Activated CD4-positive, alpha-beta T cell treated with anti-CD3 and anti-CD28 coated beads for 24 hours (primary cell): ENCODE data around the gene CHRNG.
"Not testable (repeated sequence)": the region's sequence is repeated elsewhere in the genome, so short reads cannot be mapped to it uniquely, and the experiment has no call there.

Experiments used
- DNase-seq, 2 donors: peaks; one replicate each; pipeline ENCODE4 v3.0.0-alpha.2; 2020; ENCODE audit warnings: low read depth in 2 of 2

Gene CHRNG

DNA sequence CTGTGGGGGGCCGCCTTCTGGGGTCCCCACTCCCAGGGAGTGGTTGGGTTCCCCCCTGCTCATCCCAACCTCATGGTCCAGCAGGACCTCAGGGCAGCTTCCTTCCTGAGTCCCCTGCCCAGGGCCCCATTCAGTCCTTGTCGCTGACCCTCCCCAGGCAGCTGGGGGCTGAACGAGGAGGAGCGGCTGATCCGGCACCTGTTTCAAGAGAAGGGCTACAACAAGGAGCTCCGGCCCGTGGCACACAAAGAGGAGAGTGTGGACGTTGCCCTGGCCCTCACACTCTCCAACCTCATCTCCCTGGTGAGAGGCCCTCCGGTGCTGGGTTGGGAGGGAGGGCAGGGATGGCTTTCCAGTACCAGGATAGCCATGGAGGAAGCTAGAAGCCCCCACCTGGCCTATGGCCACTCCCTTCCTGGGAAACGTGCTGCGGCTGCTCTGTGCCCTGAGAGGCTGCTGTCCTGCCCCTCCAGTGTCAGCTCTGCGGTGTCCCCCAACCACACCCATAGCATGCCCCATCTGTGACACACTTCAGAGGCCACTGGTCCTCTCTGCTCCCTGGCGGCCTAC lies 13.0 kb upstream of the CHRNG start:
- no peak for DNase-seq

- no peak for DNase-seq
These were observed 11.5 kb upstream of the CHRNG start for GRCh38 chr2:232527905-232528470.

GRCh38 chr2:232528746-232529460 lies 10.6 kb upstream of the CHRNG start:
- DNase-seq: no peak

DNA sequence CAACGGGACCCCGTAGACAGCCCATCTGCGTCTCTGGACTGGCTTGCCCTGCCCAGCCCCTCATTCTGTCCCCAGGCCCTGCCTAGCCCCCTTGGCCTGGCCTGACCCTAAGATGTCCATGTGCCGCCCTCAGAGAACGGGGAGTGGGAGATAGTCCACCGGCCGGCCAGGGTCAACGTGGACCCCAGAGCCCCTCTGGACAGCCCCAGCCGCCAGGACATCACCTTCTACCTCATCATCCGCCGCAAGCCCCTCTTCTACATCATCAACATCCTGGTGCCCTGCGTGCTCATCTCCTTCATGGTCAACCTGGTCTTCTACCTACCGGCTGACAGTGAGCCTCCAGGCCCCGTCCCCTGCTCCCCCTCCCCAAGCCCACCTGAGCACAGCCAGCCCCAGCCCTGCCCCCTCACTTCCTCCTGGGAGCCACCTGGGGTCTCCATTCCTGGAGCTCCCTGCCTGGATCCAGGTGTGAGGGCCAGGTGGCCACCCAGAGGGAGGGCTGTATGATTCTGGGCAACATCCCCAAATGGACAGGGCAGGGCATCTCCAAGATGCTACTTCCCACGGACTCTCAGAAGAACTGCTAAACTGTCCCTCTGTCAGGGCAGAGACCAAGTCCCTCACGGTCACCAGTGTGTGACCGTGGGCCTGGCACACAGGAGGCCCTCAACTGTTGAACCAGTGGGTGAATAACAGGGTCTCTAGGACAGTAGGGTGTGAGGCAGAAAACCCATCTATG lies 9.5 kb upstream of the CHRNG start:
- no peak for DNase-seq

DNA sequence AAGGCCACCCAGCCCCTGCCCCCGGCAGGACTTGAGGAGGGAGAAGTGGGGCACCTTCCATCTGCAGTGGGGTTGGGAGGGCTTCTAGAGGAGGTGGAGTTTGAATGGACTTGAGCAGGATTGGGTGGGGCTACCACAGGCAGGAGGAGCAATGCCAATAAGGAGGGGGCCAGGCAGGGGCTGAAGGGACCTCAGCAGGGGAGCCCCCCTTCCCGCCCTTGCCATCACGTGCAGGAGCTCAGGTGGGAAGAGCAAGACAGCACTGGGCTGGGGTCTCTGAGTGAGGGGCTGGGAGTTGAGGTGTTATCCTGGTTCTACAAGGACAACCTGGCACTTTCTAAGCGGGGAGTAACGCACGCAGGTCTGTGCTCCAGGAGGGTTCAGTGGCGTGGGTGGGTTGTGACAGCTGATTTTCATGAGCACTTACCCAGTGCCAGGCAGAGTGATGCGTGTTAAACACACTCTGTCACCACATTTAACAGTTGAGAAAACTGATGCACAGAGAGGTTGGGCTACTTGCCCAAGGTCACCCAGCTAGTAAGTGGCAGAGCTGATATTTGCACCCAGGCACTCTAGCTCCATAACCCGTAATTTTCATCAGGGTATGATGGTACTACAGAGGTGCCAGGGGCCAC lies 8.7 kb upstream of the CHRNG start:
- no peak for DNase-seq

GRCh38 chr2:232532419-232532818 lies 7.1 kb upstream of the CHRNG start:
- no peak for DNase-seq

DNA sequence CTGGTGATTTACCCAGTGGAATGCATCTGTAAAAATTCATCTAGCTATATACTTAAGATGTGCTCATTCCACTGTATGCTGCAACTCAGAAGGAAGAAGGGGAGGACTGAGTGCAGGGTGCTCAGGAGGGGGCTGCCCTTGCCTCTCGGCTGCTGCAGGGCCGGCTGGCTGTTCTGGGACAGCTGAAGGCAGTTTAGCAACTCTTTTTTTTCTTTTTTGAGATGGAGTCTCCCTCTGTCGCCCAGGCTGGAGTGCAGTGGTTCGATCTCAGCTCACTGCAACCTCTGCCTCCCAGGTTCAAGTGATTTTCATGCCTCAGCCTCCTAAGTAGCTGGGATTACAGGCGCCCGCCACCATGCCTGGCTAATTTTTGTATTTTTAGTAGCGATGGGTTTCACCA lies 6.7 kb upstream of the CHRNG start:
- DNase-seq: not testable (repeated sequence)

GRCh38 chr2:232533944-232534710 lies 5.4 kb upstream of the CHRNG start:
- no peak for DNase-seq

GRCh38 chr2:232534940-232535651 lies 4.4 kb upstream of the CHRNG start:
- no peak for DNase-seq

- no peak for DNase-seq
These were observed 3.5 kb upstream of the CHRNG start for GRCh38 chr2:232535761-232536530.

- no peak for DNase-seq
These were observed 2.4 kb upstream of the CHRNG start for GRCh38 chr2:232537079-232537478.

GRCh38 chr2:232537499-232537898 lies 2.0 kb upstream of the CHRNG start:
- DNase-seq: no peak

GRCh38 chr2:232538671-232539070 lies 821 bp upstream of the CHRNG start:
- no peak for DNase-seq

- DNase-seq: no peak
These were observed 1.0 kb downstream of the CHRNG start for GRCh38 chr2:232540441-232541041.

DNA sequence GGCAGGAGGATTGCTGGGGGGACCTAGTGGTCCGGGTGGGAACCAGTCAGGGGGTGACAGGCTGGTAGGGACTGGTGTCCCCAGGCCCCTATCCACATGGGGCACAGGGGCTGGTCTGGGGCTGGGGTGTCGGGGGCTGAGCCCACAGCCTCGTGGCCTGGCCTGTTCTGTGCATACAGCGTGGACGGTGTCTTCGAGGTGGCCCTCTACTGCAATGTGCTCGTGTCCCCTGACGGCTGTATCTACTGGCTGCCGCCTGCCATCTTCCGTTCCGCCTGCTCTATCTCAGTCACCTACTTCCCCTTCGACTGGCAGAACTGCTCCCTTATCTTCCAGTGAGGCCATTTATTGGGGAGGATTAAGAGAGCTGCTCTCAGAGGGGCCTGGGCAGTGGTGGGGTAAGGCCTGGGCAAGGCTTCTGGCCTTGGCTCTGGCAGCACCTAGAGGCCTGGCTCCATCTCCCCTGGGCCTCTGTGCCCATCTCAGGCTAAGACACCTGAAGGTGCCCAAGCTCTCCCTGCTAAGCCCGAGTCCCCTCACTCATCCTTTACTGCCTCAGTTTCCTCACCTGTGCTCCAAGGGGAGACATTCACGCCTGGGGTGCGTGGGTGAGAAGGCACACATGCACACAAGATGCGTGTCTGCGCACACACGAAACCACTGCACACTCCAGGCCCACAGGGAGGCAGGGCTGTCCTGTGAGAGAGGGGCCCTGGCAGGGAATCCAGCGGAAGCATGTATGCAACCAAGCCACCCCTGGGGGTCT lies 1.9 kb downstream of the CHRNG start:
- DNase-seq: no peak

DNA sequence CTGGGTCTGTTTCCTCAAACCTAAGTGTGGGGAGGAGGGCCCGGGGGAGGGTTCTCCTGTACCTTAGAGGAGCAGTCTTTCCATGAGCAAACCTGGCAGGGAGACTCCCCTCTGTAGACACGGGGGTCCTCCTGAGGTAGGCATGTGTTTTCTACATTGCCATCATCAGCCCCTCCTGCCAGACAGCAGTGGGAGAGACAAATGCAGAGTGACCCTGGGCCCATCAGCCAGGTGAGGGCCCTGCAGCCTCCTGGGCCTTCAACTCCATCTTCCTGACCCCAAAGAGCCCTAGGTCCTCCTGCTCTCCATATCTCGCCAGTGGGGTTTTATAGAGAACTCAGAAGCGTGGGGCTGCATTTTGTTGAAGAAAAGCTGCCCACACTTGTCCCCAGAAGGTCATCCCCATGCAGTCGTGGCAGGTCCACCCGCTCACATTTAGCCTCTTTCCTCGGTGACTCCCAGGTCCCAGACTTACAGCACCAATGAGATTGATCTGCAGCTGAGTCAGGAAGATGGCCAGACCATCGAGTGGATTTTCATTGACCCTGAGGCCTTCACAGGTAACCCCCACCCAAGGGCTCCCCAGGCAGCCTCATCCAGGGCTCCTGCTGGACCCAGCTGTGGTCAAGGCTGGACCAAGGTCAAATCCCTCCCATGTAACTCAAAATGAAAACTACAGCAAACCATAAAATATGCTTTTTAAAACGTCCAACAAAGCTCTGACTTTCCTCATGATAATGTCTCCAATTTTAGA lies 2.6 kb downstream of the CHRNG start:
- DNase-seq: no peak

DNA sequence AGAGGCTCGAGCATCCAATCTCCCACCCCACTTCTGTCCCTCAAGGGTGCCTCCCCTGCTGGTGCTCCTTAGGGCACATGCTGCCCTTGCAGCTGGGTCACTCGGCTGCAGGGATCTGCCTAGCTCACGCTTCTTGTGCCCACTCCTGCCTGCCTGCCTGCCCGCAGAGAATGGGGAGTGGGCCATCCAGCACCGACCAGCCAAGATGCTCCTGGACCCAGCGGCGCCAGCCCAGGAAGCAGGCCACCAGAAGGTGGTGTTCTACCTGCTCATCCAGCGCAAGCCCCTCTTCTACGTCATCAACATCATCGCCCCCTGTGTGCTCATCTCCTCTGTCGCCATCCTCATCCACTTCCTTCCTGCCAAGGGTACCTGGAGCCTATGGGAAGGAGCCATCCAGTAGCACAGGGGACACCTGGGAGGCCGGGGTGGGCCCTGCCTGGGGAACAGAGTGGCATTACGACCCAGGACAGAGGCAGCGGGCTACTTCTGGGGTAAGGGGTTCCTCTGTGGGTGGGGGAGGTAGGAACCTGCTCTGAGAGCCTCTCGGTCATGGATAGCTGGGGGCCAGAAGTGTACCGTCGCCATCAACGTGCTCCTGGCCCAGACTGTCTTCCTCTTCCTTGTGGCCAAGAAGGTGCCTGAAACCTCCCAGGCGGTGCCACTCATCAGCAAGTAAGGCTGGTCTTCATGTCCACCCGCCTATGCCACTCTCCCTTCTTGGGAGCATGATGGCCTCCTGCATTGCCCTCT lies 3.4 kb downstream of the CHRNG start:
- no peak for DNase-seq
